Loucy (cell line): ENCODE measurements around the gene GAS7.

ENCODE experiments used
- EZH2phosphoT487 ChIP-seq: fragments of 200-600 bp; IDR thresholded peaks from 2 replicates; pipeline ENCODE4 v1.6.1; 2018; ENCODE audit warnings: antibody characterized with exemption, mild to moderate bottlenecking, moderate library complexity, borderline replicate concordance
- TF ChIP-seq, protein P1 (sequence below): fragments of 200-600 bp; sonication (generic); conservative IDR thresholded peaks from 2 replicates; pipeline ENCODE4 v1.5.1; 2014; ENCODE audit warnings: mild to moderate bottlenecking, antibody characterized with exemption, low read length

DNA sequence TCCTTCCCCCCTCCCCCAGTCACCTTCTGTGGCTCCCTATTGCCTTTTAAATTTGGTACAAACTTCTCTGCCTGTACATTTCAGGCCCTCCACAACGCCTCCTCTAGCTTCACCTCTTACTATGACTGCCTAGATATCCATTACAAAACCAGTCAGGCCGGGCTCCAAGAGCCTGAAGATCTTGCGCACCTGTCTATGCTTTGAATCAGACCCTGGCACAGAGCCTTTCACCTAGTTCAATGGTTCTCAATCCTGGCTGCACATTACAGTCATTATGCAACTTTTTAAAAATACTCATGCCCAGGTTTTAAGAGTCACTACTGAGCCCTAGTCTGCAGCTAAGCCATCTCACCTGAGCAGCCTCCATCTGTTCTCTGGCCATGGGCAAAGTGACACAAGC is 1.6 kb upstream of the GAS7 start:
- TF ChIP-seq, protein P1, sequence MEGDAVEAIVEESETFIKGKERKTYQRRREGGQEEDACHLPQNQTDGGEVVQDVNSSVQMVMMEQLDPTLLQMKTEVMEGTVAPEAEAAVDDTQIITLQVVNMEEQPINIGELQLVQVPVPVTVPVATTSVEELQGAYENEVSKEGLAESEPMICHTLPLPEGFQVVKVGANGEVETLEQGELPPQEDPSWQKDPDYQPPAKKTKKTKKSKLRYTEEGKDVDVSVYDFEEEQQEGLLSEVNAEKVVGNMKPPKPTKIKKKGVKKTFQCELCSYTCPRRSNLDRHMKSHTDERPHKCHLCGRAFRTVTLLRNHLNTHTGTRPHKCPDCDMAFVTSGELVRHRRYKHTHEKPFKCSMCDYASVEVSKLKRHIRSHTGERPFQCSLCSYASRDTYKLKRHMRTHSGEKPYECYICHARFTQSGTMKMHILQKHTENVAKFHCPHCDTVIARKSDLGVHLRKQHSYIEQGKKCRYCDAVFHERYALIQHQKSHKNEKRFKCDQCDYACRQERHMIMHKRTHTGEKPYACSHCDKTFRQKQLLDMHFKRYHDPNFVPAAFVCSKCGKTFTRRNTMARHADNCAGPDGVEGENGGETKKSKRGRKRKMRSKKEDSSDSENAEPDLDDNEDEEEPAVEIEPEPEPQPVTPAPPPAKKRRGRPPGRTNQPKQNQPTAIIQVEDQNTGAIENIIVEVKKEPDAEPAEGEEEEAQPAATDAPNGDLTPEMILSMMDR: no peak
- no peak for TF ChIP-seq EZH2phosphoT487
